Measurements from ENCODE around the gene PRRX1. TPM values are rescaled to one million over a fixed set of nuclear protein-coding genes. Genes with fewer than 3 reads are reported as not detected.

PRRX1 gene
- total RNA-seq, 5 donors from 2014 or later (not counting 1 experiment from before 2014, with no cell fraction given) = 0.07 to 0.50 (median 0.41) TPM; not detected in 2

DNA sequence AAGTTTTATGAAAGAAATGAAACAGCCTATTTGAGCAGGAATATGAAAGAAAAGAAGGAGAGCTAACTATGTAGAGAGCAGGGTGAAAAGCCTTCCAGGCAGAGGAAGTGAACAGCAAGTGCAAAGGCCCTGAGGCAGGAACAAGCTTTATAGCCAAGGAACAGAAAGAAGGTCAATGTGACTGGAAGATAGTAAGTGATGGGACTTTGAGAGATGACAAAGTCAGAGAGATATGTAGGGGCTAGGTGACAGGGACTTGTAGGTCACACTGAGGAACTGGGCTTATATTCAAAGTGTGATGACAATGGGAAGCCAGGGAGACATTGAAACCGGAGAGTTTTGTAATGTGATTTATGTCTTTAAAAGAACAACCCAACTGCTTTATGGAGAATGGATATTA, 18.9 kb downstream of the PRRX1 start:
- ATAC-seq (replicated peaks in 1 of 4) (no peak), DNase-seq (no peak)
- Mint-ChIP-seq H3K36me3 (no peaks in the 10 kb centered on the region), H3K4me1 (no peaks in the 10 kb centered on the region), H3K4me3 (no peak overlapping the region), H3K9me3 (no peaks in the 10 kb centered on the region), H3K27ac (no peak overlapping the region), H3K27me3 (peaks cover 26 to 49% of the 10 kb centered on the region in 2 donors)
- Histone ChIP-seq H3K36me3 (ENCODE audit: control insufficient read depth in 2 of 2, extremely low read depth in 1 of 2, insufficient read depth in 1 of 2, low read length in 1 of 2) (no peaks in the 10 kb centered on the region), H3K4me3 (ENCODE audit: control insufficient read depth in 1 of 2, extremely low read depth in 1 of 2, low read length in 1 of 2) (no peak overlapping the region), H3K4me1 (ENCODE audit: control insufficient read depth in 1 of 2, extremely low read depth in 1 of 2, insufficient read depth in 2 of 2, low read length in 2 of 2) (no peaks in the 10 kb centered on the region), H3K9me3 (peaks cover 2% of the 10 kb centered on the region), H3K27ac (ENCODE audit: low read length) (no peak overlapping the region), H3K27me3 (replicated peaks in 1 of 2; ENCODE audit: control insufficient read depth in 2 of 2, extremely low read depth in 1 of 2, insufficient read depth in 2 of 2, low read length in 1 of 2) (peaks cover 2 to 4% of the 10 kb centered on the region in 2 experiments)
- WGBS (ENCODE audit: insufficient coverage) = 60% methylated on average over 1 of the region's 1 CpG
- POLR2A ChIA-PET = no interaction called here
- CTCF ChIA-PET = no interaction called here

DNA sequence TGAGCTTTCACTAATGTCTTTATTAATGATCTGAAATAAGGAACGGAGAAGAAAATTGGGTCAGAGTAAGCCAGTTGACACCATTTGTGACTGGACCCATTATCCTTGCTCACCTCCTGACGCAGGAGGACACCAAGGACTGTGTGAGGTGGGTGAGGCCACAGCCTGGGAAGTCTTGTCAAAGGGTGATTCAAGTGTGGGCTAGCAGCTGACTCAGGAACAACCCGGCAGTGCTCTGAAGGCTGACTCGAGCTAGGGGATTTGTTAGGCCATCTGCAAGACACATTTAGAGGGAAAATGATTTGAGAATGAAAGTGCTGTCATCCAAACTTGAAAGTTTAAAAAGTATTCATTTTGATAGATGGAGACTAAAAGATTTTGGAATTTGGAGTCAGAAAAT, 21.2 kb downstream of the PRRX1 start:
- H3K4me1 Mint-ChIP-seq = no peaks in the 10 kb centered on the region
- H3K36me3 Mint-ChIP-seq = no peaks in the 10 kb centered on the region
- WGBS (ENCODE audit: insufficient coverage) = 57% methylated on average over 4 of the region's 4 CpGs
- no peaks in the 10 kb centered on the region for H3K9me3 Mint-ChIP-seq
- H3K27me3 Mint-ChIP-seq = peaks cover 18 to 46% of the 10 kb centered on the region in 2 donors
- Histone ChIP-seq H3K4me1 (ENCODE audit: control insufficient read depth in 1 of 2, extremely low read depth in 1 of 2, insufficient read depth in 2 of 2, low read length in 2 of 2) (no peaks in the 10 kb centered on the region), H3K27me3 (replicated peaks in 1 of 2; ENCODE audit: control insufficient read depth in 2 of 2, extremely low read depth in 1 of 2, insufficient read depth in 2 of 2, low read length in 1 of 2) (peaks cover 2 to 4% of the 10 kb centered on the region in 2 experiments), H3K4me3 (ENCODE audit: control insufficient read depth in 1 of 2, extremely low read depth in 1 of 2, low read length in 1 of 2) (no peak overlapping the region), H3K9me3 (peaks cover 2% of the 10 kb centered on the region), H3K36me3 (ENCODE audit: control insufficient read depth in 2 of 2, extremely low read depth in 1 of 2, insufficient read depth in 1 of 2, low read length in 1 of 2) (no peaks in the 10 kb centered on the region), H3K27ac (ENCODE audit: low read length) (no peak overlapping the region)
- CTCF ChIA-PET = no interaction called here
- ATAC-seq (replicated peaks in 1 of 4) (no peak), DNase-seq (no peak)
- H3K27ac Mint-ChIP-seq = no peak overlapping the region
- no peak overlapping the region for H3K4me3 Mint-ChIP-seq
- POLR2A ChIA-PET = no interaction called here

DNA sequence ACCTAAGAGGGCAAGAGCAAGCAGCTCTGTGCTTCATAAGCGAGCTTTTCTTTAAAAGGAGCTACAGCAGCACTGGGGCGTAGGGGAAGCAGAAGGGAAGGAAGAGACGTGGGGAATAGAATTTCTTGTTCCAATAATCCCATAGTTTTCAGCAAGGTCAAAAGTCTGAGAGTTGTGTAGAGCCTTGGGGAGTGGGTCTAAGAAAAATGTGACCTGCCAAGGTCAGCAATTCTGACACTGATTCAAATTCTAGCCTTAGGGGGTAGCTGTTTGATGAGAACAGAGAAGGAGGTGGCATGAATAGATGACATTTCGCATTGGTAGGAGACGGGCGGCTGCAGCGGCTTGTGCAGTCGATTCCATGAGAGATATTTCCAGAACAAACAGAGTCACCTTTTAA, 22.4 kb downstream of the PRRX1 start:
- Histone ChIP-seq H3K9me3 (no peaks in the 10 kb centered on the region), H3K4me1 (ENCODE audit: control insufficient read depth in 1 of 2, extremely low read depth in 1 of 2, insufficient read depth in 2 of 2, low read length in 2 of 2) (no peaks in the 10 kb centered on the region), H3K27me3 (replicated peaks in 1 of 2; ENCODE audit: control insufficient read depth in 2 of 2, extremely low read depth in 1 of 2, insufficient read depth in 2 of 2, low read length in 1 of 2) (peaks cover 2 to 4% of the 10 kb centered on the region in 2 experiments), H3K4me3 (ENCODE audit: control insufficient read depth in 1 of 2, extremely low read depth in 1 of 2, low read length in 1 of 2) (no peak overlapping the region), H3K27ac (ENCODE audit: low read length) (no peak overlapping the region), H3K36me3 (ENCODE audit: control insufficient read depth in 2 of 2, extremely low read depth in 1 of 2, insufficient read depth in 1 of 2, low read length in 1 of 2) (no peaks in the 10 kb centered on the region)
- DNase-seq (no peak), ATAC-seq (replicated peaks in 1 of 4) (no peak)
- Mint-ChIP-seq H3K27ac (no peak overlapping the region), H3K36me3 (no peaks in the 10 kb centered on the region), H3K4me1 (no peaks in the 10 kb centered on the region), H3K27me3 (peaks cover 18 to 44% of the 10 kb centered on the region in 2 donors), H3K4me3 (no peak overlapping the region), H3K9me3 (no peaks in the 10 kb centered on the region)
- ChIA-PET POLR2A (interaction anchor here in 1 of 2 donors (0.6 kb wide), 1 partner anchor 165 kb away, joined by 6 read pairs; no protein-coding TSS in a partner anchor), CTCF (interaction anchor here (0.7 to 0.8 kb wide), 2 partner anchors 17 to 627 kb away, joined by 3 read pairs; no protein-coding TSS in a partner anchor)
- no CpG with 5 or more reads among the region's 8 CpGs for WGBS (ENCODE audit: insufficient coverage)

DNA sequence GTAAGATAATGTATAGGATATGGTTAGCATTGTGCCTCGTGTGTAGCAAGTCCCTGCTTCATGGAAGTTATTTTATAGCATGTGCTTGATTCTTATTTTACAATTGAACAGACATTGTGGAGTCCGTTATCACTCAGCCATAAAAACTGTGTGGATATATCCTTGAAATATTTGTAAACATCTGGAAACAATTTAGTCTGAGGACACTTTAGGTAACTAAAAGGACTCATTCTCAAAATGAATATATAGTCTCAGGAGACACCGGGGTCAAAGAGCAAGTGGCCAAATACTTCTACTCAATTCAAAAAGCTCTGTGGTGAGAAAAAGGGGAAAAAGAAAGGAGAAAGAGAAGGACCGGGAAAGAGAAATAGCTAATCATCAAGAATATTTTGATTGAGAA, 23.7 kb downstream of the PRRX1 start:
- no peaks in the 10 kb centered on the region for H3K4me1 Mint-ChIP-seq
- CTCF ChIA-PET = interaction anchor here in 1 of 2 donors (0.6 to 2.2 kb wide), 2 partner anchors 249 to 626 kb away, joined by 3 to 22 read pairs; partner anchors contain the start of gene FMO4

DNA sequence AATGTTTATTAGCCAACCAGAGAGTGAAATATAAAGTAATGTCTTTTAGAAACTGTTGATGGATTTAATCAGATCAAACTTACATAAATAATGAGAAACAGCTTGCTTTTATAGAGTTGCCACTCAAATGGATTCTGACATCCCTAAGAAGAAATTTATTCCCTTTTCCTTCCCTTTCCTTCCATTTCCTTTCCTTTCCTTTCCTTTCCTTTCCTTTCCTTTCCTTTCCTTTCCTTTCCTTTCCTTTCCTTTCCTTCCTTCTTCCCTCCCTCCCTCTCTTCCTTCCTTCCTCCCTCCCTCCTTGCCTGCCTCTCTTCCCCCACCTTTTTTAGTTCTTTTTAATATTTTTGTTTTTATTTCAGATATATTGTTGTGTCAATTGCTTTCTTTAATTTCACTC, 27.3 kb downstream of the PRRX1 start:
- POLR2A ChIA-PET = no interaction called here
- no peaks in the 10 kb centered on the region for H3K4me1 ChIP-seq (ENCODE audit: control insufficient read depth in 1 of 2, extremely low read depth in 1 of 2, insufficient read depth in 2 of 2, low read length in 2 of 2)
- no peak for ATAC-seq (replicated peaks in 1 of 4)

More for the DNA sequence above, 23.7 kb downstream of the PRRX1 start:
- peaks cover 21 to 47% of the 10 kb centered on the region in 2 donors for H3K27me3 Mint-ChIP-seq
- Histone ChIP-seq H3K4me1 (ENCODE audit: control insufficient read depth in 1 of 2, extremely low read depth in 1 of 2, insufficient read depth in 2 of 2, low read length in 2 of 2) (no peaks in the 10 kb centered on the region), H3K9me3 (no peaks in the 10 kb centered on the region), H3K27me3 (replicated peaks in 1 of 2; ENCODE audit: control insufficient read depth in 2 of 2, extremely low read depth in 1 of 2, insufficient read depth in 2 of 2, low read length in 1 of 2) (peaks cover 2% of the 10 kb centered on the region in 2 experiments), H3K27ac (ENCODE audit: low read length) (no peak overlapping the region), H3K36me3 (ENCODE audit: control insufficient read depth in 2 of 2, extremely low read depth in 1 of 2, insufficient read depth in 1 of 2, low read length in 1 of 2) (no peaks in the 10 kb centered on the region), H3K4me3 (ENCODE audit: control insufficient read depth in 1 of 2, extremely low read depth in 1 of 2, low read length in 1 of 2) (no peak overlapping the region)
- H3K36me3 Mint-ChIP-seq = no peaks in the 10 kb centered on the region
- POLR2A ChIA-PET = no interaction called here
- H3K27ac Mint-ChIP-seq = no peak overlapping the region
- WGBS (ENCODE audit: insufficient coverage) = no CpG with 5 or more reads among the region's 4 CpGs
- no peak for DNase-seq
- no peak overlapping the region for H3K4me3 Mint-ChIP-seq
- ATAC-seq (replicated peaks in 1 of 4) = no peak
- no peaks in the 10 kb centered on the region for H3K9me3 Mint-ChIP-seq

DNA sequence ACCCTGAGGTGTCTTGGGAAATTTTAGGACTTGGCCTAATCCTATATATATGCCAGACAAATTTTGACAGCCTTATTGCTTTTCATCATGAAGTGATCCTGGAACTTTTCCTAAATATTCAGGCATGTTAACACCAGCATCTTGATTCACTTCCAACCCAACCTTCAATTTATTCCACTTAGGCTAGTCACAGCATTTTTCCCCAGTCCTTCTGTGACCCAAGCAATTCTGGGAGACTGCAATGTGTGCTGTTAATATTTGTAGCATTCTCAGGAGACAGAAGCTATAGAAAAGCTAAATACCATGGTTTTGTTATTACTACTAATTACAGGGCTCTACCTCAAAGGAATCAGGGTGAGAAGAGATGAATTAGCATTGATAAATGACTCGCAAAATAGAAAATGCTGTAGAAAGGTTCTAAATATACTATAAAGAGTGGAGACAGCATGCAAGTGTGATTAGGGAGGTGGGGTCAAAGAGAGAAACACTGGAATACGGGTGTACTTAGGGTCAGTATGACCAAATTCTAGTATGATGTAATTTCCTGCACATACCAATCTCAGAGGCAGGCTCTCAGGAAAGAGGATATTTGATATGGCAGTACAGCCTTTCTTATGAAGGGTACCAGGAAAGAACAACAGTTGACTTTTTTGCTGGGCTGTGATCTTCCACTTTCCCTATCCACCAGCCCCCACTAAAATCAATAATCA, 29.1 kb downstream of the PRRX1 start:
- ChIA-PET POLR2A (no interaction called here), CTCF (no interaction called here)
- H3K4me1 ChIP-seq (ENCODE audit: control insufficient read depth in 1 of 2, extremely low read depth in 1 of 2, insufficient read depth in 2 of 2, low read length in 2 of 2) = no peaks in the 10 kb centered on the region

More for the DNA sequence above, 27.3 kb downstream of the PRRX1 start:
- H3K4me1 Mint-ChIP-seq = no peaks in the 10 kb centered on the region
- no peak overlapping the region for H3K4me3 ChIP-seq (ENCODE audit: control insufficient read depth in 1 of 2, extremely low read depth in 1 of 2, low read length in 1 of 2)
- H3K27ac ChIP-seq (ENCODE audit: low read length) = no peak overlapping the region
- H3K27me3 Mint-ChIP-seq = peaks cover 23 to 55% of the 10 kb centered on the region in 2 donors
- DNase-seq = no peak
- no peaks in the 10 kb centered on the region for H3K9me3 ChIP-seq
- CTCF ChIA-PET = no interaction called here
- no peaks in the 10 kb centered on the region for H3K9me3 Mint-ChIP-seq
- peaks cover 0 to 2% of the 10 kb centered on the region in 2 experiments for H3K27me3 ChIP-seq (replicated peaks in 1 of 2; ENCODE audit: control insufficient read depth in 2 of 2, extremely low read depth in 1 of 2, insufficient read depth in 2 of 2, low read length in 1 of 2)
- no peak overlapping the region for H3K4me3 Mint-ChIP-seq
- H3K36me3 Mint-ChIP-seq = no peaks in the 10 kb centered on the region
- no peak overlapping the region for H3K27ac Mint-ChIP-seq
- H3K36me3 ChIP-seq (ENCODE audit: control insufficient read depth in 2 of 2, extremely low read depth in 1 of 2, insufficient read depth in 1 of 2, low read length in 1 of 2) = no peaks in the 10 kb centered on the region

More for the DNA sequence above, 29.1 kb downstream of the PRRX1 start:
- 100% methylated on average over 1 of the region's 2 CpGs for WGBS (ENCODE audit: insufficient coverage)
- no peak for DNase-seq
- peaks cover 13 to 43% of the 10 kb centered on the region in 2 donors for H3K27me3 Mint-ChIP-seq
- H3K36me3 ChIP-seq (ENCODE audit: control insufficient read depth in 2 of 2, extremely low read depth in 1 of 2, insufficient read depth in 1 of 2, low read length in 1 of 2) = no peaks in the 10 kb centered on the region
- no peaks in the 10 kb centered on the region for H3K9me3 ChIP-seq
- no peak overlapping the region for H3K27ac Mint-ChIP-seq
- no peaks in the 10 kb centered on the region for H3K4me1 Mint-ChIP-seq
- no peak for ATAC-seq (replicated peaks in 1 of 4)
- no peaks in the 10 kb centered on the region for H3K36me3 Mint-ChIP-seq
- no peaks in the 10 kb centered on the region for H3K9me3 Mint-ChIP-seq
- no peaks in the 10 kb centered on the region for H3K27me3 ChIP-seq (replicated peaks in 1 of 2; ENCODE audit: control insufficient read depth in 2 of 2, extremely low read depth in 1 of 2, insufficient read depth in 2 of 2, low read length in 1 of 2)
- no peak overlapping the region for H3K4me3 ChIP-seq (ENCODE audit: control insufficient read depth in 1 of 2, extremely low read depth in 1 of 2, low read length in 1 of 2)
- no peak overlapping the region for H3K4me3 Mint-ChIP-seq
- no peak overlapping the region for H3K27ac ChIP-seq (ENCODE audit: low read length)
